ENCODE measurements around the gene OPN4.
A peak's percentile ranks its signal among the peaks of the same experiment; 100 is the strongest.

Gene OPN4

GRCh38 chr10:86663046-86663345 lies 8.6 kb downstream of the OPN4 start:
- no peak for DNase-seq

GRCh38 chr10:86663576-86664339 lies 9.4 kb downstream of the OPN4 start:
- DNase-seq = no peak

GRCh38 chr10:86664341-86665217 lies 10.2 kb downstream of the OPN4 start:
- DNase-seq = no peak

GRCh38 chr10:86665218-86665607 lies 10.9 kb downstream of the OPN4 start:
- no peak for DNase-seq

GRCh38 chr10:86665868-86666267 lies 11.5 kb downstream of the OPN4 start:
- DNase-seq = no peak

- DNase-seq = no peak
Measured at GRCh38 chr10:86666538-86666937, 12.2 kb downstream of the OPN4 start.

- no peak for DNase-seq
Measured at GRCh38 chr10:86667421-86668181, 13.3 kb downstream of the OPN4 start.

GRCh38 chr10:86668297-86669165 lies 14.2 kb downstream of the OPN4 start, which contains the start of gene LDB3:
Gene LDB3, plus strand, starts transcription at chr10:86668511. Its CDS starts 181 bp downstream, at chr10:86668692.
- DNase-seq = no peak

- no peak for DNase-seq
Measured at GRCh38 chr10:86670290-86670811, 16.0 kb downstream of the OPN4 start.

GRCh38 chr10:86670876-86671275 lies 16.5 kb downstream of the OPN4 start:
- no peak for DNase-seq

- DNase-seq = no peak
Measured at GRCh38 chr10:86671419-86671818, 17.1 kb downstream of the OPN4 start.

GRCh38 chr10:86671985-86672710 lies 17.8 kb downstream of the OPN4 start:
- no peak for DNase-seq

GRCh38 chr10:86673216-86673826 lies 19.0 kb downstream of the OPN4 start:
- no peak for DNase-seq

GRCh38 chr10:86673827-86674581 lies 19.7 kb downstream of the OPN4 start:
- no peak for DNase-seq

GRCh38 chr10:86674912-86675311 lies 20.6 kb downstream of the OPN4 start:
- no peak for DNase-seq

GRCh38 chr10:86677374-86677773 lies 23.0 kb downstream of the OPN4 start:
- DNase-seq = no peak

- DNase-seq = peak; percentile 64 to 66
Measured at GRCh38 chr10:86678999-86679792, 24.8 kb downstream of the OPN4 start.

GRCh38 chr10:86681047-86681446 lies 26.7 kb downstream of the OPN4 start:
- no peak for DNase-seq

GRCh38 chr10:86681722-86682386 lies 27.5 kb downstream of the OPN4 start:
- no peak for DNase-seq

Measured in Kasumi-1 (cell line).